ENCODE data around the gene RXRB. TPM values are rescaled to one million over a fixed set of nuclear protein-coding genes. Genes with fewer than 3 reads are reported as not detected.

The RXRB gene
- polyA plus RNA-seq, 1 of the 3 experiments (the other 2 are of a cell fraction) = 45.8 TPM

GRCh38 chr6:33192105-33192646 is 8.3 kb downstream of the RXRB start, which contains the start of gene COL11A2:
Gene COL11A2 (minus strand): TSS chr6:33192467. CDS start chr6:33192240, 227 bp downstream.
- H3K9ac ChIP-seq = no peak within 1 kb of the TSS
- H3K4me2 ChIP-seq = 0 out of 2 replicates have a peak within 1 kb of the TSS, but pooled peaks have one; percentile 29
- no peaks in the 10 kb centered on the region for H3K9me2 ChIP-seq
- no peaks in the 10 kb centered on the region for H3K27me3 ChIP-seq (ENCODE audit: insufficient read depth)
- 57% methylated on average over 25 of the region's 35 CpGs for WGBS (ENCODE audit: low lambda C conversion rate)
- TF ChIP-seq ZBTB33 (IDR thresholded peaks at IDR 0.05; ENCODE audit: borderline replicate concordance, low read depth) (no peak), RFX5 (IDR thresholded peaks at IDR 0.05; ENCODE audit: low read length) (no peak), CHD2 (IDR thresholded peaks at IDR 0.05; ENCODE audit: low read length, partially characterized antibody) (no peak), EZH2phosphoT487 (IDR thresholded peaks at IDR 0.05; ENCODE audit: borderline replicate concordance, low read depth) (no peak), RXRA (IDR thresholded peaks at IDR 0.05; ENCODE audit: borderline replicate concordance, low read depth) (no peak), YY1 (IDR thresholded peaks at IDR 0.05; ENCODE audit: low read depth) (no peak), SIN3A (IDR thresholded peaks at IDR 0.05; ENCODE audit: borderline replicate concordance, low read depth, low read length) (no peak), GATA2 (CRISPR knock-in tag; IDR thresholded peaks at IDR 0.05) (no peak), NFIC (IDR thresholded peaks at IDR 0.05; ENCODE audit: borderline replicate concordance) (no peak), JUND (IDR thresholded peaks at IDR 0.05) (no peak), TEAD4 (IDR thresholded peaks at IDR 0.05; ENCODE audit: borderline replicate concordance, insufficient read depth) (no peak), IRF3 (IDR thresholded peaks at IDR 0.05; ENCODE audit: low read depth, low read length) (no peak), USF1 (IDR thresholded peaks at IDR 0.05; ENCODE audit: borderline replicate concordance, low read depth) (no peak), NRF1 (IDR thresholded peaks at IDR 0.05; ENCODE audit: low read depth, low read length) (no peak), RAD21 (IDR thresholded peaks at IDR 0.05; ENCODE audit: low read length) (no peak), FOSL2 (IDR thresholded peaks at IDR 0.05; ENCODE audit: borderline replicate concordance, low read depth) (no peak), POLR2AphosphoS5 (IDR thresholded peaks at IDR 0.05; ENCODE audit: low read depth, low read length) (no peak)
- H2AFZ ChIP-seq (ENCODE audit: low read depth) = no peak within 1 kb of the TSS
- no peaks in the 10 kb centered on the region for H3K9me3 ChIP-seq
- H3K79me2 ChIP-seq (ENCODE audit: insufficient read depth) = peaks cover 2% of the 10 kb centered on the region; the same call in 1 of the 2 replicates
- H3F3A ChIP-seq (replicated peaks; ENCODE audit: insufficient read depth) = peaks cover 8% of the 10 kb centered on the region
- peaks cover 3% of the 10 kb centered on the region for H4K20me1 ChIP-seq (ENCODE audit: insufficient read depth)
- H3K36me3 ChIP-seq (replicated peaks in 1 of 2; ENCODE audit: control insufficient read depth in 1 of 2, insufficient read depth in 2 of 2, low read length in 1 of 2) = peaks cover 15 to 32% of the 10 kb centered on the region in 2 experiments
- ChIA-PET POLR2A (no interaction called here), CTCF (interaction anchor here (0.7 to 1.3 kb wide), 5 partner anchors 14 to 62 kb away, joined by 3 to 4 read pairs (median 3); no protein-coding TSS in a partner anchor)
- DNase-seq = peak; percentile 73
- H3K4me3 ChIP-seq (ENCODE audit: low read depth in 2 of 2, low read length in 1 of 2) = no peak within 1 kb of the TSS; a peak in 1 of 4 replicates
- no peak within 1 kb of the TSS; a peak in 1 of 4 replicates for H3K27ac ChIP-seq (ENCODE audit: low read depth in 2 of 2, low read length in 1 of 2)
- peaks cover 0 to 21% of the 10 kb centered on the region in 2 experiments; a peak in 1 of 4 replicates for H3K4me1 ChIP-seq (ENCODE audit: control insufficient read depth in 1 of 2, insufficient read depth in 2 of 2, low read depth in 1 of 2, low read length in 1 of 2)

Data from SK-N-SH (cell line).